Activated B cell treated with CpG ODN at 0.5 μM for 24 hours (primary cell): ENCODE results near the gene WWC1. TPM values are rescaled to one million over a fixed set of nuclear protein-coding genes. Genes with fewer than 3 reads are reported as not detected.

Experiments used
- ATAC-seq: fragments of 200-7000 bp; cut with Tn5 transposase; one replicate; pipeline ENCODE4 v1.10.0; 2021; ENCODE audit warnings: low read depth, mild to moderate bottlenecking, moderate library complexity
- CTCF ChIA-PET: fragments of 350-600 bp; sonication (Branson Sonifier 250); formaldehyde crosslinking; loops from one replicate; lab custom pipeline; 2021; ENCODE audit warnings: antibody characterized with exemption; lab: Charles Lee
- POLR2A ChIA-PET: fragments of 350-600 bp; sonication (Branson Sonifier 250); formaldehyde crosslinking; loops from one replicate; lab custom pipeline; 2021; ENCODE audit warnings: antibody characterized with exemption; lab: Charles Lee
- DNase-seq: peaks from one replicate; pipeline ENCODE4 v3.0.0; 2022
- H3K27ac Mint-ChIP-seq: one replicate; pipeline ENCODE4 v1.8.0; 2020; ENCODE audit warnings: mixed read lengths
- H3K27me3 Mint-ChIP-seq: one replicate; pipeline ENCODE4 v1.8.0; 2021; ENCODE audit warnings: mixed read lengths
- H3K36me3 Mint-ChIP-seq: one replicate; pipeline ENCODE4 v1.8.0; 2021; ENCODE audit warnings: low read depth, mixed read lengths
- H3K4me1 Mint-ChIP-seq: one replicate; pipeline ENCODE4 v1.8.0; 2021; ENCODE audit warnings: mixed read lengths
- H3K4me3 Mint-ChIP-seq: one replicate; pipeline ENCODE4 v1.8.0; 2020; ENCODE audit warnings: mild to moderate bottlenecking, mixed read lengths
- H3K9me3 Mint-ChIP-seq: one replicate; pipeline ENCODE4 v1.8.0; 2020; ENCODE audit warnings: mixed read lengths
- intact Hi-C: fragments of 100-400 bp; cut with micrococcal nuclease; formaldehyde crosslinking; loops from one replicate; pipeline ENCODE4 v1.15.1; 2024
- total RNA-seq: library from RNA; stranded (reverse); gene quantifications from 2 replicates; pipeline ENCODE4 v1.2.3, GENCODE V29; 2022
- TF ChIP-seq, protein P1 (sequence below): fragments of 200-600 bp; IDR thresholded peaks from one replicate; pipeline ENCODE4 v1.8.0; 2022; ENCODE audit warnings: antibody characterized with exemption, mild to moderate bottlenecking

The WWC1 gene
- total RNA-seq, 1 donor from 2014 or later = 2.0 TPM

DNA sequence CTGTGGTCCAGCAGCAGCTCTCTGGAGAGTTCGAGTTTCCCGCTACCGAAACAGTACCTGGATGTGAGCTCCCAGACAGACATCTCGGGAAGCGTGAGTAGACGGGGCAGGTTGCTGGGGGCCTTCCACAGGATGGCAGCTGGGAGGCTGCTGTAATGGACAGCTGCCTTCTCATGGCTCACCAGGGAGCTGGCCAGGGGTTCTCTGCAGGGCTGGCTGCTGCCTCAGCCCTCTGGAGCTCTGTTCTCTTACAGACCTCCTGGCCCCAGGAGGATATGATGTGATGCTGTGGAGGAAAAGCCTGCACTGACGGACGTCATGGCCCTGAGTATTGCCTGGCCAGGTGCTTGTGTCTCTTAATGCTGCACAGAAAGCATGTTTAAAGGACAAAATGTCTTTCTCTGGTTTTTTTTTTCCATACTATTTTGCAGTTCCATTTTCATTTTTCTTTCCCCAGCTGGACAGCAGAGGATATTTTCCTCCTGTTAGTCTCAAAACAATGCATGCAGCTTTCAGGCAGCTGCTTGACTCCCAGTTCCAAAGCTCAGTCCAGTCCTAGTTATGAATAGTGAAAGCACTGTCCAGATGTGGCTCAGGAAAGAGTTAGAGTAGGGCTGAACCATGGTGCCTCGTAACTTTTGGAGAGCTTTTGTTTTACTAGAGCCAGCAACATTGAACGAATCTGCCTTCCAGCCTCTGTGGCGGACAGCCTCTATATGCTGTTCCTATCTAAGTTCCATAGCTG lies 117.3 kb downstream of the WWC1 start:
- no peaks in the 10 kb centered on the region for H3K27me3 Mint-ChIP-seq
- TF ChIP-seq, protein P1, sequence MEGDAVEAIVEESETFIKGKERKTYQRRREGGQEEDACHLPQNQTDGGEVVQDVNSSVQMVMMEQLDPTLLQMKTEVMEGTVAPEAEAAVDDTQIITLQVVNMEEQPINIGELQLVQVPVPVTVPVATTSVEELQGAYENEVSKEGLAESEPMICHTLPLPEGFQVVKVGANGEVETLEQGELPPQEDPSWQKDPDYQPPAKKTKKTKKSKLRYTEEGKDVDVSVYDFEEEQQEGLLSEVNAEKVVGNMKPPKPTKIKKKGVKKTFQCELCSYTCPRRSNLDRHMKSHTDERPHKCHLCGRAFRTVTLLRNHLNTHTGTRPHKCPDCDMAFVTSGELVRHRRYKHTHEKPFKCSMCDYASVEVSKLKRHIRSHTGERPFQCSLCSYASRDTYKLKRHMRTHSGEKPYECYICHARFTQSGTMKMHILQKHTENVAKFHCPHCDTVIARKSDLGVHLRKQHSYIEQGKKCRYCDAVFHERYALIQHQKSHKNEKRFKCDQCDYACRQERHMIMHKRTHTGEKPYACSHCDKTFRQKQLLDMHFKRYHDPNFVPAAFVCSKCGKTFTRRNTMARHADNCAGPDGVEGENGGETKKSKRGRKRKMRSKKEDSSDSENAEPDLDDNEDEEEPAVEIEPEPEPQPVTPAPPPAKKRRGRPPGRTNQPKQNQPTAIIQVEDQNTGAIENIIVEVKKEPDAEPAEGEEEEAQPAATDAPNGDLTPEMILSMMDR = no peak
- no peak for DNase-seq
- no peaks in the 10 kb centered on the region for H3K36me3 Mint-ChIP-seq
- ChIA-PET CTCF (no interaction called here), POLR2A (no interaction called here)
- no peaks in the 10 kb centered on the region for H3K9me3 Mint-ChIP-seq
- H3K4me3 Mint-ChIP-seq = no peak overlapping the region
- no peak for ATAC-seq
- H3K27ac Mint-ChIP-seq = no peak overlapping the region
- H3K4me1 Mint-ChIP-seq = no peaks in the 10 kb centered on the region
- intact Hi-C loops = no loop called here

DNA sequence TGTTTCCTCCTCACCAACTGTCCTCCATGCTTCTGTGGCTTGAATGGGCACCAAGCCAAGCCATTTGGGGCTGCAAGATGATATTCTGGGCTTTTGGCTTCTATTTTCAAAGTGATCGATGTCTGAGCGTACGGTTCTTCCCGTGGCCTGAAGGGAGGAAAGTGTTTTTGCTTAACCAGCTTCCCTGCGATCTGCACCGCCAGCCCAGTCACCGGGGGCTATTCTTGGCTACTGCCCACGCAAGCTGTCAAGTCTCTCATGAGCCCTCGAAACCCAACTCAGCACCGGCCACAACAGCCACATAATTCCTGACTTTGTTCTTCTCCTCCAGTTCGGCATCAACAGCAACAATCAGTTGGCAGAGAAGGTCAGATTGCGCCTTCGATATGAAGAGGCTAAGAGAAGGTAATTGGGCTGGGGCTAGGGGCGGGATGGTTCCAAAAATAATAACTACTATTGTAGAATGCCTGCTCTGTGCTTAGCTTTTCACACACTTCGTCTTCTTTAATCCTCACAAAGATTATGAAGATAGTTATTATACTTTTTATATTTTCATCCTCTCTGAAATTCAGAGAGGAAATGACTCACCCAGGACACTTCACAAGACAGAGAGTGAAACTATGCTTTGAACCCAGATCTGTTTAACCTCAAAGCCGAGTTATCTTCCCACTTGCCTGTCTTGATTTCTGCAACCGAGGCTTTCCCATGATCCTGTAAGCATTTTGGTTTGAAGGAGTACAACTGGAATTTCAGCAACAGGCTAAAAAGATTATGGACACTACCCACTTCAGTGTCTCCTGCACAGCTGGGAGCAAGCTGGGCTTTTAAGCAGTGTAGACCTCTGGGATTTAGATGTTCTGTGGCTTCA lies 118.4 kb downstream of the WWC1 start:
- Mint-ChIP-seq H3K27me3 (no peaks in the 10 kb centered on the region), H3K9me3 (no peaks in the 10 kb centered on the region), H3K4me3 (no peak overlapping the region), H3K4me1 (no peaks in the 10 kb centered on the region), H3K36me3 (no peaks in the 10 kb centered on the region), H3K27ac (no peak overlapping the region)
- ATAC-seq (no peak), DNase-seq (no peak)
- TF ChIP-seq, protein P1 = no peak
- ChIA-PET CTCF (no interaction called here), POLR2A (no interaction called here)
- intact Hi-C loops = no loop called here

DNA sequence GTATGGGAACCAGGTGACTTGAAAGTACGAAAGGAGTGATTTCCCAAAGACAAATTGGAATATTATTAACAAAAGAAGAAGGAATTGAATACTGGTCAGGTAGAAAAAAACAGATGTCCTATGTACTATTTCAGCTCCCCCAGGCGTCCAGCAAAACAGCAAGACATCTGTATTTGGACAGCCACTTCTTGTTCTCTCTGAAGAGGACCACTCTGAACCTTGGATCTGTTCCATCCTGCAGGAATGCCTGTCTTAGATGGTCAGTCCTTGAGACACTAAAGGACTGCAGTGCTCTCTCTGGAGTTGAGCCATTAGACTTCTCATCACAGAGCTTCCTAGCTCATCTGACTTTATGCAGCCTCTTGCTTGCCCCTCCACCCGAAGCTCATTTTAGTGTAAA lies 120.4 kb downstream of the WWC1 start:
- Mint-ChIP-seq H3K27me3 (no peaks in the 10 kb centered on the region), H3K27ac (no peak overlapping the region), H3K4me3 (no peak overlapping the region), H3K36me3 (no peaks in the 10 kb centered on the region), H3K4me1 (no peaks in the 10 kb centered on the region), H3K9me3 (no peaks in the 10 kb centered on the region)
- ChIA-PET POLR2A (no interaction called here), CTCF (no interaction called here)
- TF ChIP-seq, protein P1 = no peak
- ATAC-seq (no peak), DNase-seq (no peak)
- intact Hi-C loops = no loop called here

DNA sequence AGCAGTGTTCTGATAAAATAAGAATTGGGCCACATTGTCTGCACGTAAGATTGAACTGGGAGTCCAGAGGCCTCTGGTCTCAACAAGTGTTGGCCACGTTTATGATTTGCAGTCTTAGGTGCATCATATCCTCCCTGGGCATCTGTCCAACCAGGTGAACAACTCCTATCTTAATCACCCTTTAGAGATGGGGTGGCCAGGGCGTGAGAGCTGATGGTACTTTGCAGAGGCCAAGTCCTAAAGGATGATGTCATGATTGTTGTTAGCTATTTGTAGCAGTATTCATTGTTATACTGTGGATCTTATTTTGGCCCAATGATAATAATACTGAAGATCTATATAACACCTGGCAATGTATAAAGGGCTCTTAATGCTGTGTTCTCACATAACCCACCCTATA lies 121.6 kb downstream of the WWC1 start:
- POLR2A ChIA-PET = no interaction called here
- H3K4me3 Mint-ChIP-seq = no peak overlapping the region
- TF ChIP-seq, protein P1 = no peak
- no peak for DNase-seq
- intact Hi-C loops = no loop called here
- H3K4me1 Mint-ChIP-seq = no peaks in the 10 kb centered on the region
- H3K27me3 Mint-ChIP-seq = no peaks in the 10 kb centered on the region
- CTCF ChIA-PET = no interaction called here
- H3K27ac Mint-ChIP-seq = no peak overlapping the region
- no peaks in the 10 kb centered on the region for H3K9me3 Mint-ChIP-seq
- no peak for ATAC-seq
- H3K36me3 Mint-ChIP-seq = no peaks in the 10 kb centered on the region

DNA sequence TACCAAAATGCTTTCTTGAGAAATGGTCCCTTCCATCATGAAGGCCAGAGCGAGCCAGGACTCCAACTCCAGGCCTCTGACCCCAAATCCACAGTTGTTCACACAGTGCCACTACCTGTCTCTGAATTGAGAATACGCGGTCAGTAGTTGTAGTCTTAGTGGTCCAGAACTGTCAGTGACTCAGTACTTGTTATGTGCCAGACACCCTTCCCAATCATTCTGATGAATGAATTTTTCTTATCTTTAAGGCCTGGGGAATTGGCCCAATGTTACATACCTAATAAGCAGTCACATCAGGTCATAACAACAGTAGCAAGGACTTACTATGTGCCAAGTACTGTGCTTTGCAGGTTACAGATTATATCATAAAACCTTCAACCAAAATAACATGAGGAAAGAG lies 122.2 kb downstream of the WWC1 start:
- Mint-ChIP-seq H3K27ac (no peak overlapping the region), H3K4me1 (no peaks in the 10 kb centered on the region), H3K4me3 (no peak overlapping the region), H3K9me3 (no peaks in the 10 kb centered on the region), H3K36me3 (no peaks in the 10 kb centered on the region), H3K27me3 (no peaks in the 10 kb centered on the region)
- ATAC-seq (no peak), DNase-seq (no peak)
- intact Hi-C loops = no loop called here
- CTCF ChIA-PET = no interaction called here
- POLR2A ChIA-PET = no interaction called here
- TF ChIP-seq, protein P1 = no peak
